GM21576 (cell line): ENCODE data around the gene NFATC2.

Source experiments
- ATAC-seq: cut with Tn5 transposase; IDR thresholded peaks from one replicate; pipeline ENCODE4 v1.9.1; 2021; ENCODE audit warnings: mild to moderate bottlenecking, moderate library complexity; ENCODE audit not compliant: unreplicated experiment

NFATC2 gene

DNA sequence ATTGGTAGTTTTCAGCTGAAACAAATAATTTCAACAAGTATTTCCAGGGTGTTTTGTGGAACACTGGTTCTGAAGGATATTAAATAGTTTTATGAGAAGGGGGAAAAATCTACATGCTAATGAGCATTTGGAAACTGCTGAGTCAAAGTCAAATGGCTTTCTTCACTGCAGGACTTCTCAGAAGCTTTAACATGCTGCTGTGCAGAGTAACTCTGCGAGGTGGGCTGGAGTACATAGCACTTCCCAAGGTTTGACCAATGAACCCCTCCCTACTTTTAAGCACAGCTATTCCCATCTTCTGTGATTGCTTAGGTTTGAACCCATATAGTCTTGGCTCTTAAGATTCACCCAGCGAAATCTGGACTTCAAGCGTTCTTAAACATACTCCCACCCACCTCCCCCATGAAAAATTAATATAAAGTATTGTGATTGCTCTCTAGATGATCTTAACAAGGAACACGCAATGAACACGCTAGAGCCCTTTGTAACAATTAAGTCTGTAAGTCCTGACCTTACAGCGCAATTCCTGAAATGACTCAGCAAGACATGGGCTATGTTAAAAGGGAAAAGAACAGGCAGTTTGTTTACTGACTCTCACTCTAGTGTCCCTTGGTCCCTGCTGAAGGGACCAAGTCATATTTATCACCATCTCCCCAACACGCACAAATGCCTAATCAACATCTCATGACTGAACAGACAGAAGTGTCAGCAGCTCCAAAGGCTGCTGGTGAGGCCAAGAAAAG, 105.2 kb downstream of the NFATC2 start:
- ATAC-seq, result no peak

DNA sequence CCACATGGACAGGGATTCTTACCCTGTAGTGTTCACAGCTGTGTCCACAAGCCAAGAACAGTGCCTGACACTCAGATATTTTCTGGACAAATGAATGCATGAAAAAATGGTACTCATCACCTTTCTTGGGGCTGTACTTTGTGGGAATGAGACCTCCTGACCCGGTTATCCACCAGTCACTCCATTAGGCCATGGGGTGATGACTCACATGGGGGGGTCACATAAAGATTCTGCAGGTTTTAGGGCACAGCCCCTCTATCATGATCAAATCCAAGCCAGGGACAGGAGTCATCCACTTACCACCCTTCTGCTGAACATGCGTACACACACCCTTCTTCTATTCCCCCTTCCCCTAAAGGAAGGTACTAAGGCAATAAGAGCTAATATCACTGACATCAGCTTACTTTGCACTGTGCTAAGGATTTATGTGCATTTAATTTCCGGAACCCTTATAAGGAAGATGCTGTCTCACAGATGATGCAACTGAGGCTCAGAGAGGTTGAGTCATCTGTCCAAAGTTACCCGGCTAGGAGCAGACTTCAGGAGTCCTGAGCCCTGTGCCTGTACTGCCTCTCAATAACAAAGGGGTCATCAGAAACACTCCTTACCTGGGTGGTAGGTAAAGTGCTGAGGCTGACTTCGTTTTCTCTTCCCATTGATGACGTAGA, 107.8 kb downstream of the NFATC2 start:
- ATAC-seq, result no peak

DNA sequence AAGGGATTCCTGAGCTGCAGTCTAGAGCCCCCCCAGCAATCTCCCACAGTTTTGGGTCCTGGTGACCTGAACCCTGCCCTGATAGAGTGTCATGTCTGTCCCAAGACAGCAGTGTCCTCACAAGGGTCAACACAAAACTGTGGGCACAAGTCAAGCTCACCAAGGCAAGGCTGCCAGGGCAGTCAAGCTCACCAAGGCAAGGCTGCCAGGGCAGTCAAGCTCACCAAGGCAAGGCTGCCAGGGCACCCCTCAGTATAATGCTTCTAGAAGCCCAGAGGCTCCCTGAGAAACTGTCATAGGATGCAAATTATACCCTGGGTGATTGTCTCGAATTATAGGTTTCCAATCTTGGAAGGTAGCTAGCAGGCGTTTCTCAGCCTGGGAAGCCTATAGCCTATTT, 108.5 kb downstream of the NFATC2 start:
- no peak for ATAC-seq

DNA sequence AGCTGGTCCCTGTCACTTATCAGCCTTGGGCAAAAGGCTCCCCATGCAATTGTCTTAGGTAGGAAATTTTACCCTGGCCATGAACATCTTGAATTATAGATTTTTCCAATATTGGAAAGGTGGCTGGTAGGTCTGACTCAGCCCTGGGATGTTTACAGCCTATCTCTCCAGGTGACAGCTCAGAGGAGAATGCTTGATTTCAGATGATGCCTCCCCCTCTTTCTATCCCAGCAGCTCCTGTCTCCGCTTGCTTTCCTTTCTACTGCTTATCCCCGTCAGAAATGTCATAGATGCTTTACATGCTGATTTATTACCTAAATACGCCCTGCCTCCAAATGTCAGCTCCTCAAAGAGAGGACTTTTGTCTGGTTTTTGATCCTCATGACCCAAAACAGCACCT, 109.6 kb downstream of the NFATC2 start:
- ATAC-seq, result no peak

DNA sequence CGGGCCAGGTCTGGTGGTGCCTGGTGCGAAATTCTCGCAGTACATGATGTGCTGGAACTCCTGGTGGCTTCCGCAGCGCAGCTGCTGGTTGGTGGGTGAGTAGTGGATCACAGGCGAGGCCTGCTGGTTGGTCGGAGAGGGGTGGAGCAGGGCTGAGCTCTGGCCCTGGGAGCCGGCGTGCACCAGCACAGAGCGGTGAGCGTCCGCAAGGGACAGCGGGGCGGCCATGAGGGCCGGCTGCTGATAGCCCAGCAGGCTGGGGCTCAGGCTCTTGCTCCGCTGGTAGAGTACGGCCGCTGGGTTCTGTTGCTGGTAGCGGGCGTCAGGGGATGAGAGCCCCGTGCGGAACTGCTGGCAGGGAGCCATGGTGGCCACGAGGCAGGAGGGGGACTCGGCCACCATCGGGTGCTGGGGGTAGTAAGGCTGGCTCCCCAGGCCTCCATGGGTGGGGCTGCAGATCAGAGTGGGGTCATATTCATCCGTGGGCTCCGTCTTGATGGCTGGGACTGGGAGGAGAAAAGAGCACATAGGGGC, 110.2 kb downstream of the NFATC2 start:
- no peak for ATAC-seq

DNA sequence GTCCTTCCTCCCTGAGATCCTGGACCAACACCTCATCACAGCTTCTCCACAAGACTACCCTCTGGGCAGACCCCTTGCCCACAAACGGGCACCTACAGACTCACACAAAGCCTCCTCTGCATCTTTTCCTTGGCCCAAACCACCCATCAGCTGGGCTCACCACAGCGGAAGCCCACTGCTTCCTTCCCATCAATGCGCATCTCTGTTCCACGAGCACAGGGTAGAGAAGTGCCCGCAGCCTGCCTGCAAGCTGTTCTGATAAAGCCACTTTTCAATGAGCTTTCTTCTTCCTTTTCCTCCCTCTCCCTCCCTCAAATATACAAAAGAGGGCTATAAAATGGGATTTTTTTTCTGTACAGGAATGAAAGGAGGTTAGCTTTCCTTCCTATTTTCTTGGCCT, 111.2 kb downstream of the NFATC2 start:
- ATAC-seq, result no peak

DNA sequence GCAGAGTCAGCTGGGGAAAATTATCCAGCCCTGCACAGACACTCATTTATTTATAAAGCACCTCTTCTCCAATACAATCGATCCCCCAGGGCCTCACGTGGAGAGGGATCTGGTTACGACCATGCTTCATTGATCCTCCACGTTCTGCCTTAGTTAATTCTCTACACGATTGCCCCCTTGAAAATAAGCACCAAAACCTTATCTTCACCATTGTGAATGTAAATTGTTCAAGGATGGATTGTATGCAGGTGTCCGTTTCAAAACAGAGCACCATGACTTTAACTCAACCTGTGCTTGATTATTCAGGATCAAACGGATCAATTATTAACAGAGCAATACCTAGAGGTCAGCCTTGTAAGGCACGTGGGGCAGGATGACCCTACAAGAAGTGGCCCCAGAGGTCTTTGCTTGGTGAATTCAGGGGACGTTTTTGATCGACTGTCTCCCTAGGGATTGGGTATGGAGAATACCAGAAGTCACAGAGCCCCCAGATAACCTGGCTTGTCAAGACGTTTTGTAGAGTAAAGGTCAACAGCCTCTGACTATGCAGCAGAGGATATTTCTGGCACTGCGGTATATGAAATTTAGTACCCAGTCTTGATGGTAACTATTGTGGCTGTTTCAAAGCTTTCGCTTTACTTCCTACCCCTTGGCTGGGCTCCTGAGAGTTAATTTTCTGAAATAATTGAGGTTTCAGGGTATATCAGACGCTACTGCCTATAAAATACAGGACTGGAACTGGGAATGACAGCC, 112.1 kb downstream of the NFATC2 start:
- no peak for ATAC-seq

DNA sequence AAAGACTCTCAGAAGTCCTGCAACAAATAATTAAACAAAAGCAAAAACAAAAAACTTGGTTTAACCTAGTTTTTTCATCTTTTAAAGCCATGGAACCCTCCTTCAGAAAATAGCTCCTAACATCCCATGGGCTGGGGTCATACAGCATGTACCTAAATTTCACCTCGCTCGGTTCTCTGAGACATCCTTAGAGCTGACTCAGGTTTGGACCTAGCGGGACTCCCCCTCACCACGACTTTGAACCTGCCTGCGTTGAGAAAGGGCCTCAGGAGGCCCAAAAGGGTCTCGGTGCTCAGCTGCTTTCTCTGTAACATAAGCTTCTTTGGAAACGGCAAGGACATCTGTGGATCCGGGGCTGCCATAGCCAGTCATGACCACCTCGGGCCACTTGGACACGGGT, 112.8 kb downstream of the NFATC2 start:
- no peak for ATAC-seq

DNA sequence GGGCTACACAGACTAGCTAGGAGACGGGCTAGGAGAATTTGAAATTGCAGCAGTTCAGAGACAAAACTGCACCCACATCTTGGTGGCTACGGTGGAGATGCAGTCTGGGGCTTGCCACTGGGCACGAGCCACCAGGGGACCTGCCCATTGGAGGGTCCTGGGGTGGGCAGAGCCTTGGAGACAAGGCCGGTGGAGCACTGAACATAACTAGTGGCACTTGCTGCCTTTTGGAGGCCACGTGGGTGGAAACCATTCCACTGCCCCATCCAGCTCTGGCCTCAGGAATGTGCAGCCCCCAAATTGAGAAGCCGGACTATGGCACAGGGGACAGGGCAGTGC, 113.4 kb downstream of the NFATC2 start:
- no peak for ATAC-seq

DNA sequence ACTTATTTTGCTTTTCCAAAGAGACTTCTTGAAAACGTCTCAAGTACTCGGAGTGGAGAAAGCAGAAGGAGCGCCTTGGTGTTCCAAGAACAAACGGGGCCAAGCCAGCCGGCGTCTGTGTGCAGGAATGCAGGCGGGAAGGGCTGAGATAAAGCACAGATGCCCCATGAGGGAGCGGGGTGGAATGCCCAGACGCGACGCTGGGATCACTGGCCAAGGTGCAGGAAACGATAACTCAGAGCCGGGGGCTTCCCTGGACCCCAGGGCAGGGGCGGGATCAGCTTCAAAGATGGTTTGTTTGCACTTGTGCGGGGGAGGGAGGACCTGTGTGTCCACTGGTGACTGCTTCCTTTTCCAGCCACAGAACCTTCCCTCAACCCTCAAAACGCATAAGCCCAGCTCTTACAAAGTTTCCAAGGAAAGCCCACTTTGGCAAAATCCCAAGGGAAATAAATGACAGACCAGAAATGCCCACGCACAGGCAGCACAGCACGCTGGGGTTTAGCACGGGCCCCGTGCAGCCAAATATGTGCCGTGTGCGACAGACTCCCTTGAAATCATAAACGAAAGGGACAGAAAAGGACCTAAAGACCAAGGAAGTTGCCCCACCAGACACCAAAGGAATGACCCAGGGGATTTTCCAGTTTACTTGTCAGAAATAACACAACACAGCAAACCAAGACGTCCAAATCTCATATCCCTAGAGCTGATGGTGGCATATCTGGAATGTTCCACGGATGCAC, 113.9 kb downstream of the NFATC2 start:
- no peak for ATAC-seq

DNA sequence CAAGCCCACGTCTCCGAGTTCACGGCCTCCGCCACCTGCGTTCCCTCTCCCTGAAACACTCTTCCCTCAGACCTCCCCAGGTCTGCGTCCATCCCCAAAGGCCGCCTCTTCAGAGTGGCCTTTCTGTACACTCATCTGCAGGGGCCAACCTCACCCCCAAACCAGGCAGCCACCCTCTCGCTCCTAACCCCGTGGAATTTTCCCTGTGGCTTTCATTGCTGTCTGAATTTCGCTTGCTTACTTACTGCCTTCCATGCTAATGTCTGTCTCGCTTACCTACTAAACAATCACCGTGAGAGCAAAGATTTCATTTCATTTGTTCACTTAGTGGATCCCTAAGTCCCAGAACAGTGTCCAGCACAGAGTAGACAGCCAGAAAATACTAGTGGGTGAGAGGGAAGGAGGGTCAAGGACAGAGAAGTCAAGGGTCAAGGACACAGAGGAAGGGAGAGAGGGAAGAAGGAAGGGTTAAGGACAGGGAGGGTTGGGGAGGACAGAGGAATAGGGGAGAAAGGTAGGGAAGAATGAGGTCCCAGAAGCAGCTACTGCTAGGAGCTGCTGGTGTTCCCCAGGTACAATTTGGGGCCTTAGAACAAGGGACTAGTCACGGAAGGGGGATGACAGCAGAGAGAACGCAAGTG, 114.7 kb downstream of the NFATC2 start:
- no peak for ATAC-seq

DNA sequence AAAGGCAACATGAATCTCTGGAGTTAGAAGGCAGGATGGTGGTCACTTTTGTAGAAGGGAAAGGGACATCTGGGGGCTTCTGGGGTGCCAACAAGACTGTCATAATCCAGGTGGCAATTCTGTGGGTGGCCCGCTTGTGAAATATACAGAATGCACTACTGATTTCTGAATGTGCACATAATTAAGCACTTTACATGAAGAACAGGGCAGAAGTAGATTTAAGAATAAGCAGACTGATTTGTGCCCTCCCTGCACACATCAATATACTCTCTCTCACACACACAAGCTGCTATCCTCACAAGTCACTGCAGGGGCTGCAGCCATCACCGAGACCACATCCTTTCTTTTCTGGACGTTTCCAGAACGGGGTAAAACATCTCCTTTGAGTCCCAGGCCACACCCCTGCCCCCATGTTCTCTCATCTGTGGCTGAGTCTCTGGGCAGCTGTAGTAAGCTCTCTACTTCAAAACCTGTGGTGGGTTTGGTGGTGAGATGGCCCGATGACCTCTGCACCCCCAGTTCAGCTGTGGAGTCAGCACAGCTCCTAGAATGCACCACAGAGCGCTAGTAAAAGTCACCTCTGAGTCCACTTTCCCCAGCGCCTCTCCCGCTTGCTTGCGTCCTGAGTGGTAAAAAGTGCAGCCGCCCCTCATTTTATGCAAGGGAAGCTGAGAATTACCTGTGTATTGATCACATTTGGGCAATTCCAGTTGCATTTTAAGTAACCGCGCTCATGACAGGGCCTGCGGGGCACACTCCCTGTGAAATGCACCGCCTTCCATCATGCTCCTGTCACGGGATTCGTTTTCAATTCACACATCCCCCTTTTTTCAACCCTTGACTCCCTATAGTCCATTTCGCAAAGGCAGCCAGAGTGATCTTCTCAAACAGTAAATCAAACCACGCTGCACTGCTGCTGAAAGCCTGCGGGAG, 115.5 kb downstream of the NFATC2 start:
- ATAC-seq, result no peak

DNA sequence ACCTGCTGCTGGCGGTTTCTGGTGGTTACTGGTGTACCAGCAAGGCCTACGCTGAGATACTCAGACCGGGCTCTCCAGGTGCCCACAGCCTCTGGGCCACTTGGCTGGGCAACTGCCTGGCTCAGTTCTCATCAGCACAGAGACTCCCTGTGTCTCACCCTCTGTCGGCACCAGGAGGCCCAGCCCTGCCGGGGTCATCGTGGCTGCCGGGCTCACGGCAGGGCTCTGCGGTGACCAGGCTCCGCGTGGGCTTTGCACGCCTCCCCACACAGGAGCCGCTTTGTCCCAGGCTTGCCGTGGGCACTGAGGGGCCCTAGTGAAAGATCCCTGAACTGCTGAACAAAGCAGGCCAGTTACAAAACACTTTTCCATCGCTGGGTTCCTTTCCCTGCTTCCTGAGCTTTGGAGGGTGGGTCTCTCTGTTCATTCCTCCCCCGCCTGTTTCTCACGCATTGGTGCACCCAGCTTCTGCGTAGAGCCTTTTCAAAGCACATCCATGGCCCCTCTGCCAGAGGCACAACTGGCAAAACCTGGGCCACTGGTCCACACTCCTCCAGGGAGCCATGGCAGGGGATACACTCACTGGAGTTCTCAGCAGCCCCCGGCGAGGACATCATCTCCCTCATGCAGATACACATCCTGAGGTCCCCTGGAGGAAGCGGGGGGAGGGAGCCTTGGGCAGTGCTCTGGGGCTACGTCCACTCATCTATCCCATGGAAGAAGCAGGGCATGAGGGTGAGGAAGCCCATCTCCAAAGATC, 117.0 kb downstream of the NFATC2 start:
- no peak for ATAC-seq

DNA sequence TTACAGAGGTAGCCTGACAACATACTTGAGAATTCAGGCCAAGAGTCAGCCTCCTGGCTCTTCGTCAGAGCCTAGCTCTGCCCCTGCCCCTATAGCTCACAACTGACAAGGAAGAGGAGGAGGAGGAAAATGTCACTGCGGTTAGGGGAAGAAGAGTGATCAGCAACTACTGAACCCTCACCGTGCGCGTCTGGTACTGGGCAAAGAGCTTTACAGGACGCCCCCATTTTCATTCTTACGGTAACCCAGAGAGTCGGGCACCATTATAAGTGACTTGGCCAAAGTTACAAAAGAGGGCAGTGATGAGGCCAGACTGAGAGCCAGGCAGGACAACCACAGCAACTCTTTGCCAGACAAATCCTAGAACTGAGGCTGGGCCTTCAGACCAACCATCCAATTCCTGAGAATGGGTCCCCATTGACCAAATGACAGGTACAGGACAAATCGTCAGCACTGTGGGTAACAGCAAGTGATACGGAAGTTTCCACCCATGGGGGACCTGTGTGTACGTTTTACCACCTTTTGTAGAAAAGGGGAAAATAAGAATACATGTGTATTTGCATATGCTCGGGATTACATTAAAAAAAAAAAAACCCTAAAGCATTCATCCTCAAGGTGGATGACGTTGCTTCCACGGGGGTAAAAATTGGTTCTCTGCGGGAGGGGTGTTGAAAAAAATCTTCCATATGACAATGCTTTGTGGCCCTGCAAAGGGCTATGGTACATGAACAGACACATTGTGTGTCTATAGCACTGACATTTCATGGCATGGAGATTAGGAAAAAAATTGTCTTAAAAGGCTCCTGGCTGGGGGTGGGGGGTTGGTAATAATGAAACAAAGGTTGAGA, 118.0 kb downstream of the NFATC2 start:
- ATAC-seq, result no peak

DNA sequence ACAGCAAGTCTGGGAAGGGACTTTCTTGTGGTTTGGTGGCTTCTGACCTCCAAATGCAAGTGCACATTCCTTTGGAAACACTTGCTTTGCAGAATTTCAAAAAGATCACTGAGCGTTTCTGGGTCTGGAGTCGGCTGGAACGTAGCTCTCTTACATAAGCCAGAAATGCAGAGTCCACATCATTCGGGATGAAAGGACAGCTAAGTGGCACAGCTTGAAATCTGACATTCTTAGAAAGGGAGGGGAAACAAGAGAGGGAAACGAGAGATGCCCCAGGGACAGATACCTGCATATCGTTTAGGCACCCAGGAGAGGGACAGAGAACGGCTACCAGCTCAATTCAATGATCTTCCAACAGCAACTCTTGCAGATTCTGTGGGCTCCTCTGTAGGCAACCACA, 118.7 kb downstream of the NFATC2 start:
- ATAC-seq, result no peak

DNA sequence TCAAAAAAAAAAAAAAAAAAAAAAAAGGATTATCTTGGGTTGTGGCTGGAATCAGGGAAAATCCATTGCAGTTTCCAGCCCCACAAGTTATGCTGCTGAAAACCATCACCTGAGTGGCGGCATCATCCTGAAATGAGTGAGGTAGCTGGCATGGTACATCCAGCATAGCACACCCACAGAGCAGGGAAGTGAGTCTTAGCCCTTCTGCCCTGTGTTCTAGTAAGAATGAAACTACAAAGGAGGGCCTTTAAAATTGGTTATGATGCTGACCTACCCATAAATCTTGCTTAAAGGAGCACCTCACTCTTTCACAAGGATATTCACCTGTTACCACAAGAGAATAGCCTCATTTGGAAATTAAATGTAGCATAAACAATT, 119.2 kb downstream of the NFATC2 start:
- ATAC-seq, result peak; percentile 70

DNA sequence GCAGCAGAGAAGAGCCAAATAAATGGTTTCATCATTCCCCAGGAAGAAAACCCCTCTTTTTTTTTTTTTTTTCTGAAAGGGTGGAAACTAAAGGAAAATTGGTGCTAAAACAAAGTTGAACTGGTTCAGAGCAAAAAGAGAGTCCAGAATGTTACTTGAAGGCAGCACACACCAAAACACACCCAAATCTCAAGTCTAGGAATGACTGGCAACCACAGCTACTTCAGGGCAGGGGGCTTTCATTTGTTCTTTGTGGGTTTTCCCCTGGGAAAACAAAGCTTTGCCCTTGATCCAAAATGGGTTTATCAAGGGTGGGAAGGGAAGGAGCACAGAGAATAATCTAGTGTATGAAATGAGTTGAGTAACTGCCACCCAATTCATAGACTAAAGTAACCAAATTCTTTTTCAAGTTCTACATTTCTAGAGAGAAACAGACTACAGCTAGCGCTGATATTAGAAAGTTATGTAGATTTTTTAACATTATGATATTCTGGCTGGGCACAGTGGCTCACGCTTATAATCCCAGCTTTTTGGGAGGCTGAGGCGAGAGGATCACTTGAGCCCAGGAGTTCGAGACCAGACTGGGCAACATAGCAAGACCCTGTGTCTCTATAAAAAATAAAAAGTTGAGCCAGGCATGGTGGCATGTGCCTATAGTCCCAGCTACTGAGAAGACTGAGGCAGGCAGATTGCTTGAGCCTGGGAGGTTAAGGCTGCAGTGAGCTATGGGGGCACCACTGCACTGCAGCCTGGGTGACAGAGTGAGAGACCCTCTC, 119.8 kb downstream of the NFATC2 start:
- ATAC-seq, result no peak
